ENCODE data around the gene NR1H4.

NR1H4 gene

DNA sequence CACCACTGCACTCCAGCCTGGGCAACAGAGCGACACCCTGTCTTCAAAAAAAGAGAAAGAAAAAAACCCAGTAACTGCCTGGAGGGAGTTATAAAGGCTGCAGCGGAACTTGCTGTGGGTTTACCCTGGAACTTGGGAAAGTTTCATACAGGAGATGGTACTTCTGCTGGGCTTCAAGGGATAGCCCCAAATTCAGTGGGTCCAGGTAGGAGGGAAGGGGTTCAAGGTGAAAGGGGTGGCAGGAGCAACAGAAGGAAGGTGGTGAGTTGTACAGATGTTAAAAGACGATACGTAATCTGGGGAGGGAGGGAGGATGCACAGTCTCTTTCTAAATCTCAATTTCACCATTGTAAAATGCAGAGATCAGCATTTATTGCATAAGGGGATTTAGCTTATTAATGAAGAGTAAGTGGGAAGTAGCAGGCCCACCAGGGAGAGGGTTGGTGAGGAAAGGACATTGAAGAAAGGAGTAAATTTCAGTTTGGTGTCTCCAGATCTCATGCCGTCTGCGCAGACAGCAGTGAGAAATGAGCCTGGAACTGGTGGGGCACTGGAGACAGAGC, 91.3 kb downstream of the NR1H4 start:
- TF ChIP-seq, protein P1, sequence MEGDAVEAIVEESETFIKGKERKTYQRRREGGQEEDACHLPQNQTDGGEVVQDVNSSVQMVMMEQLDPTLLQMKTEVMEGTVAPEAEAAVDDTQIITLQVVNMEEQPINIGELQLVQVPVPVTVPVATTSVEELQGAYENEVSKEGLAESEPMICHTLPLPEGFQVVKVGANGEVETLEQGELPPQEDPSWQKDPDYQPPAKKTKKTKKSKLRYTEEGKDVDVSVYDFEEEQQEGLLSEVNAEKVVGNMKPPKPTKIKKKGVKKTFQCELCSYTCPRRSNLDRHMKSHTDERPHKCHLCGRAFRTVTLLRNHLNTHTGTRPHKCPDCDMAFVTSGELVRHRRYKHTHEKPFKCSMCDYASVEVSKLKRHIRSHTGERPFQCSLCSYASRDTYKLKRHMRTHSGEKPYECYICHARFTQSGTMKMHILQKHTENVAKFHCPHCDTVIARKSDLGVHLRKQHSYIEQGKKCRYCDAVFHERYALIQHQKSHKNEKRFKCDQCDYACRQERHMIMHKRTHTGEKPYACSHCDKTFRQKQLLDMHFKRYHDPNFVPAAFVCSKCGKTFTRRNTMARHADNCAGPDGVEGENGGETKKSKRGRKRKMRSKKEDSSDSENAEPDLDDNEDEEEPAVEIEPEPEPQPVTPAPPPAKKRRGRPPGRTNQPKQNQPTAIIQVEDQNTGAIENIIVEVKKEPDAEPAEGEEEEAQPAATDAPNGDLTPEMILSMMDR (IDR thresholded peaks at IDR 0.05), result no peak

DNA sequence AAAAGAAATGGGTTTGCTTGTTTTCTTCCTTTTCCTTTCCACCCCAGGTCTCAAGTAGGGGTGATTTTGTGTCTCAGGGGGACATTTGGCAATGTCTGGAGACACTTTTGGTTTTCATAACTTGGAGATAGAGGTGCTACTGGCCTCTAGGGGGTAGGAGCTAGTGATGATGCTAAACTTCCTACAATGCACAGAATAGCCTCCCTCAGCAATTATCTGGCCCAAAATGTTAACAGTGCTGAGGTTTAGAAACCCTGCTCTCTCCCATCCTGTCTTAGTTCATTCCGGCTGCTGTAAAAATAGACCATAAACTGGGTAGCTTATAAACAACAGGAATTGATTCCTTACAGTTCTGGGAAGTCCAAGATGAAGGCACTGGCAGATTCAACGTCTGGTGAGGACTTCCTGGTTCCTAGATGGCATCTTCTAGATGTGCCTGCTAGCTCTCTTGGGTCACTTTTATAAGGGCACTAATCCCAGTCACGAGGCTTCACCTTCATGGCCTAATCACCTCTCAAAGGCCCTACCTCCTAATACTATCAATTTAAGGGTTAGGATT, 92.4 kb downstream of the NR1H4 start:
- TF ChIP-seq, protein P1 (IDR thresholded peaks at IDR 0.05), result no peak

DNA sequence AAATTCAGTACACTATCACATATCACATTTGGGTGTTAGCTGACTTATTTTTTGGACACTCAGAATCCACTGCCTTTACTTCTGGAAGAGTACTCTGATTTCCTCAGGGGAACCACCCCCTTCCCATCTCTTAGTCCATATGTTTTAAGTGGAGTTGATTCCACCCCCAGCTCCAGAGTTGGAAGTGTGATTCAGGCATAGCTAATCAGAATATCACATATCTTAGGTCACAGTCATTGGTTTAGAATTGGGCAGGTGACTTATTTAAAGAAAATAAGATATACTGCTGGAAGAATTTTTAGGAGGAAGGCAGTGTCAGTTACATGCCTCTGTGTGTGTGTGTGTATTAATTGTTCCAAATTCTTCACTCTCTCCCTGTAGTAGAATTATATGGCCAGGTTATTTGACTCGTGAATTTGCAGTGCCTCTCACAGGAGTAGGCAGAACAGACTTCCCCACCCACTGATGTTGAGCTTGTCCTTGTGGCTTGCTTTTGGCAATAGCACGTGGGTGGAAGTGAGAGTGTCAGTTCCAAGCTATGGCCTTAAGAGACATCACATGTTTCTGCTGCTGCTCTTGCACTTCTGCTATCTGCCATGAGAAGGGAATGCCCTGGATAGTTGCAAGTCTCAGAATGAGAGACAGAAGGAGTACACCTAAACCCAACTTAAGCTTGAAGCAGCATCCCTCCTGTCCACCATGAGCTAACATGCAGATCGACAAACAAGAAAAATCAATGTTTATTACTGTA, 93.4 kb downstream of the NR1H4 start:
- TF ChIP-seq, protein P1 (IDR thresholded peaks at IDR 0.05), result no peak

DNA sequence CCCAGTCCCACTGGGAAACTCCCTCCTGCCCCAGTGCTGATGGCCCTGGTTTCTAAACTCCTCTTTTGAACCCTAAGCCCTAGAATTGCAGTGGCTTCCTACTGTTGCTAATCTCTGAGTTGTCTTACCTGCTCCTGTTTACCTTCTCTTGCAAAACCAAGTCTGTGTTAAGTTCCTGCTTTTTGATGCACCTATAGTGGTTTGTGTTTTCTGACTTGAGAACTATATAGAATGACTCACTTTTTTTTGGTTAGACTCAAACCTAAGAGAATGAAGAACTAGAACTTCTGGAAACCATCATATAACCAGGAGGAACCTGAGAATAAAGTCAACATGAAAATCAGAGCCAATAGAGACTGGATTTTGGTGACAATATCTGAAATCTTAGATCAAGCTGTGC, 94.3 kb downstream of the NR1H4 start:
- TF ChIP-seq, protein P1 (IDR thresholded peaks at IDR 0.05), result no peak

DNA sequence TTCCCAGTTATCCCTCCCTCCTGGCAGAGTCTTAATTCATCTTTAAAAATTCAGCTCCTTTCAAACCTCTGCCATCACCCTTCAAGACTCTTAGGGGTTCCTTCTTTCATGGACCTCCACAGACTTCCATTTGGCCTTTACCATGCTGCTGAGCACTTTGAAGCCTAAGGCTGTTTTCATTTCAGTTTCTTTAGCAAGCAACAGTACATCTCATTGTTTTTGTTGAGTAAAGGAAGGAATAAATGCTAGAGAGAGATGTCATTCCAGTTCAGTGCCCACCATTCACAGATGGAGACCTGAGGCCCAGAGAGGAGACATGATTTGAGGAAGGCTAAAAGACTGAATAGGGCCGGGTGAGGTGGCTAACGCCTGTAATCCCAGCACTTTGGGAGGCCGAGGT, 98.5 kb downstream of the NR1H4 start:
- TF ChIP-seq, protein P1 (IDR thresholded peaks at IDR 0.05), result no peak

DNA sequence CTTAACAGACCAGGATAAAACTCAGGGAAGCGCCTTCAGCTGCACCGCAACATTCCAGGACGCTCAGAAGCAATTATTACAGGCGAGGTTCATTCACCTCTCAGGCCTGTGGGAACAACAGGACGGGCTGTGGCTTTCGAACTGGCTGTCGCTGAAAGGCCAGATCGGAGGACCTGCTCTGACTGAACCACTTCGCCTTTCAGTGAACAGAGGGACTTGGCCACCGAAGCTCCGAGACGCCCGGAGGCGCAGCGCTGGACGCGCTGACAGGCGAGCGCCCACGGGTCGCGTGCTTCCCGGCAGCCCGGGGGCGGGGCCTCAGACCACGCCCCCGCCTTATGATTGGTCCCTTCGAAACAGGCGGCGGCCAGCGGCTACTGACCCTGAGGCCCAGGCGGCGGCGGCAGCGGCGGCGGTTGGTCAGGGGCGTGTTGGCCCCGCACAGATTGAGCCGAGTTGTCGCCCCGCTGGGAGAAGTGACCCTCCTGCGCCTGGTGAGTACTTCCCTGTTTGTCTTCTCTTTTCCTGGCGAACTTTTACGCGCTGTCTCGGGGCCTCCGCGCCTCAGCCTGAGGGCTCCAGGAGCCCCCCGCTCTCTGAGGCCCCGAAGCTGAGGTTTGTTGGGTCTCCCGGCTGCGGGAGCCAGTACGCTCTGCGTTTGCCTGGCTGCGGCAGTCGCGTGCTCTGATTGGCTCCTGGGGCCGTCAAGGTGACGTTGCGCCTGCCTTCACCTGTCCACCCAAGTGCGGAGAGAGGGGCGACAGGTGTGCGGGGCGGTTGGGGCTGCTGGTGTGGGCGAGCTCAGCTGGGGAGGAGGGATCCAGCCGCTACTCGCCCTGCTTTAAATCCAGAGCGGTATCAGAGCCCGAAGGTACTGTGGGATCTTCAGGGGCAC, 99.9 kb downstream of the NR1H4 start, which contains the start of gene GAS2L3:
TSS of gene GAS2L3 (plus strand) at position 393 of the 895 bp plus-strand sequence. CDS start 21,221 bp downstream, outside the sequence.
- TF ChIP-seq, protein P1 (IDR thresholded peaks at IDR 0.05), result no peak
